Upper lobe of left lung (tissue), 6 donors: ENCODE measurements around the gene CRTC2. TPM values are rescaled to one million over a fixed set of nuclear protein-coding genes. Genes with fewer than 3 reads are reported as not detected.
A peak's percentile ranks its signal among the peaks of the same experiment; 100 is the strongest.

ENCODE experiments used
- ATAC-seq, 2 donors: fragments of 200-7000 bp; cut with Tn5 transposase; one replicate each; pipeline ENCODE4 v1.9.1; 2022; ENCODE audit warnings: mild to moderate bottlenecking in 2 of 2, moderate library complexity in 2 of 2; ENCODE audit not compliant: low FRiP score in 2 of 2
- DNase-seq, 2 donors: peaks; one replicate each; pipeline ENCODE4 v3.0.0-alpha.2; 2019 to 2020
- H3K27ac ChIP-seq, 4 donors: fragments of 200-600 bp; sonication (generic); one replicate each; pipeline ENCODE4 v1.5.1; 2016 to 2019
- H3K27me3 ChIP-seq, 4 donors: fragments of 200-600 bp; sonication (generic); one replicate each; pipeline ENCODE4 v1.5.1; 2017 to 2019
- H3K36me3 ChIP-seq, 4 donors: fragments of 200-600 bp; sonication (generic); one replicate each; pipeline ENCODE4 v1.5.1; 2016 to 2019
- H3K4me1 ChIP-seq, 4 donors: fragments of 200-600 bp; sonication (generic); one replicate each; pipeline ENCODE4 v1.5.1; 2018 to 2019
- H3K4me3 ChIP-seq, 4 donors: fragments of 200-600 bp; sonication (generic); one replicate each; pipeline ENCODE4 v1.5.1; 2017 to 2019; ENCODE audit warnings: mild to moderate bottlenecking in 2 of 4, moderate library complexity in 1 of 4
- H3K9me3 ChIP-seq, 4 donors: fragments of 200-600 bp; sonication (generic); one replicate each; pipeline ENCODE4 v1.5.1; 2018 to 2019
- EP300 ChIP-seq, 4 donors: sonication (generic); formaldehyde crosslinking; IDR thresholded peaks; one replicate each; pipeline ENCODE4 v1.5.1; 2017; ENCODE audit warnings: antibody characterized with exemption in 4 of 4, control low read depth in 2 of 4
- POLR2A ChIP-seq, 4 donors: fragments of 450-650 bp; IDR thresholded peaks; one replicate each; pipeline ENCODE4 v1.5.1; 2016 to 2017; ENCODE audit warnings: antibody characterized with exemption in 4 of 4, mild to moderate bottlenecking in 2 of 4
- POLR2AphosphoS5 ChIP-seq, 2 donors: sonication (generic); formaldehyde crosslinking; IDR thresholded peaks; one replicate each; pipeline ENCODE4 v1.5.1; 2017; ENCODE audit warnings: antibody characterized with exemption in 2 of 2
- WGBS, 2 donors: methylation state at CpG; one replicate each; pipeline ENCODE4 v1.1.5; 2017 to 2018; 5-methylcytosine and 5-hydroxymethylcytosine counted together
- total RNA-seq, 6 donors: library from RNA; depleted of rRNA in 4 of 6; stranded (reverse); fragments of >200 nt in 4 of 6; gene quantifications; one replicate each; pipeline versions ENCODE4 v1.1.0 to v1.2.1, GENCODE V29; 2016 to 2021
- TF ChIP-seq, protein P1 (sequence below), 6 experiments: fragments of 450-650 bp in 4 of 6; fragments of 200-600 bp in 2 of 6; sonication (generic) in 2 of 6; IDR thresholded peaks; one replicate each; pipeline ENCODE4 v1.5.1; 2016 to 2019; ENCODE audit warnings: antibody characterized with exemption in 6 of 6
- donor health status: DM: no; HTN: no; CAD: no; lungs with moderate emphysema.
- donor health status: DM: no; HTN: yes; CAD: no; lungs with severe emphysema.

The CRTC2 gene
- total RNA-seq, 6 donors from 2014 or later = 19.4 to 93.2 (median 37.6) TPM

DNA sequence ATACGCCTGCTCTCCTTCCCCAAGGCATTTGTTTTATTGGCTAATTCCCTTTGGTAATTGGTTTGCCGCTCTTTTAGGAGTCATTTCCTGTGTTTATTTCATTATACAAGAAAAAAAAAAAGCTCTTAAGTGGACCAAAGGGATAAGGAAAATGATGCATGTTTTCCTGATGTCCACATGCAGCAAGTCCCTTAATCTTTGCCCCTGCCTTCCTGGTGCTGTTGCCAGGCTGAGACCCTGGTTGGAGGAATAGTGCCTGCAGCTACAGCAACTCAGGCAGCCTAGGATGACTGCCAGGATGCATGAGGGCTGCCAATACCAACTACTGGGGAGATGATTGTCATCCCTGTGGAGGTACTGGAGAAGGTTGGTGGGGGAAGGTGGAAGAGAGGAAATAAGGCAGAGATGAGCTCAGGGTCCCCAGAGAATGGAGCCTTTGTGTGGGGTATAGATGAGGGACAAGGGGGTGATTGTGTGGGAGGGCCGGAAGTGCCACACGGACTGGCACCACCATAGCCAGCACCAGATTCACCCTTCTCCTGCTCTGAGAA, 29.5 kb downstream of the CRTC2 start:
- 62 to 64% methylated on average over 4 of the region's 4 CpGs for WGBS, 2 donors
- no peak for ATAC-seq
- peaks cover 17 to 44% (median 35%) of the 10 kb centered on the region in 4 donors for H3K36me3 ChIP-seq
- no peaks in the 10 kb centered on the region for H3K27me3 ChIP-seq
- H3K9me3 ChIP-seq = no peaks in the 10 kb centered on the region
- peaks cover 3 to 14% (median 5%) of the 10 kb centered on the region in 4 donors for H3K4me1 ChIP-seq
- no peak overlapping the region for H3K4me3 ChIP-seq
- TF ChIP-seq EP300 (IDR thresholded peaks at IDR 0.05) (no peak), POLR2AphosphoS5 (IDR thresholded peaks at IDR 0.05) (no peak), POLR2A (IDR thresholded peaks at IDR 0.05) (no peak)
- TF ChIP-seq, protein P1, sequence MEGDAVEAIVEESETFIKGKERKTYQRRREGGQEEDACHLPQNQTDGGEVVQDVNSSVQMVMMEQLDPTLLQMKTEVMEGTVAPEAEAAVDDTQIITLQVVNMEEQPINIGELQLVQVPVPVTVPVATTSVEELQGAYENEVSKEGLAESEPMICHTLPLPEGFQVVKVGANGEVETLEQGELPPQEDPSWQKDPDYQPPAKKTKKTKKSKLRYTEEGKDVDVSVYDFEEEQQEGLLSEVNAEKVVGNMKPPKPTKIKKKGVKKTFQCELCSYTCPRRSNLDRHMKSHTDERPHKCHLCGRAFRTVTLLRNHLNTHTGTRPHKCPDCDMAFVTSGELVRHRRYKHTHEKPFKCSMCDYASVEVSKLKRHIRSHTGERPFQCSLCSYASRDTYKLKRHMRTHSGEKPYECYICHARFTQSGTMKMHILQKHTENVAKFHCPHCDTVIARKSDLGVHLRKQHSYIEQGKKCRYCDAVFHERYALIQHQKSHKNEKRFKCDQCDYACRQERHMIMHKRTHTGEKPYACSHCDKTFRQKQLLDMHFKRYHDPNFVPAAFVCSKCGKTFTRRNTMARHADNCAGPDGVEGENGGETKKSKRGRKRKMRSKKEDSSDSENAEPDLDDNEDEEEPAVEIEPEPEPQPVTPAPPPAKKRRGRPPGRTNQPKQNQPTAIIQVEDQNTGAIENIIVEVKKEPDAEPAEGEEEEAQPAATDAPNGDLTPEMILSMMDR (IDR thresholded peaks at IDR 0.05) = no peak
- H3K27ac ChIP-seq = peak overlapping the region in 2 of 4 donors; percentile 21 to 36
- no peak for DNase-seq

DNA sequence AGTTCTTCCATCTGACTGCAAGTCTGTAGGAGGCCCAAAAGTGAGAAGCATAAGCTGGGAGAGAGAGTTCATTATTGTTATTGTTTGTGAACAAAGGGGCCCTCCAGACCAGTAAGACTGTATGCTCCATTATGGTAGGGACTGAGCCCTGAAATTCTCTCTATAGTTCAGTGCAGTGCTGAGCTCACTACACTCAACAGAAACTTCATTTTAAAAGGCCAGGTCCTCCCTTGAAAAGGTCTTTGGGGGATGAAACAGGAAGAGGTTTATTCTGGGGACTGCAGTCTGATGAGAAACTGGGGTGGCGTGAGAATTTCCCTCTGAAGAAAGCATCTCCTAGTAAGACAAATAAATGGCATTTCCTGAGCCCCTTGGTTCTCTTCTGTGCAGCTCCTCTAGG, 30.2 kb downstream of the CRTC2 start:
- Histone ChIP-seq H3K9me3 (no peaks in the 10 kb centered on the region), H3K4me3 (no peak overlapping the region), H3K36me3 (peaks cover 14 to 38% (median 28%) of the 10 kb centered on the region in 4 donors), H3K27ac (peak overlapping the region in 1 of 4 donors; percentile 36), H3K27me3 (no peaks in the 10 kb centered on the region), H3K4me1 (peaks cover 6 to 17% (median 9%) of the 10 kb centered on the region in 4 donors)
- DNase-seq = no peak
- TF ChIP-seq POLR2AphosphoS5 (IDR thresholded peaks at IDR 0.05) (no peak), POLR2A (IDR thresholded peaks at IDR 0.05) (no peak), EP300 (IDR thresholded peaks at IDR 0.05) (no peak)
- TF ChIP-seq, protein P1 (IDR thresholded peaks at IDR 0.05) = no peak
- no peak for ATAC-seq
- 46 to 67% methylated on average over 1 of the region's 1 CpG for WGBS, 2 donors

DNA sequence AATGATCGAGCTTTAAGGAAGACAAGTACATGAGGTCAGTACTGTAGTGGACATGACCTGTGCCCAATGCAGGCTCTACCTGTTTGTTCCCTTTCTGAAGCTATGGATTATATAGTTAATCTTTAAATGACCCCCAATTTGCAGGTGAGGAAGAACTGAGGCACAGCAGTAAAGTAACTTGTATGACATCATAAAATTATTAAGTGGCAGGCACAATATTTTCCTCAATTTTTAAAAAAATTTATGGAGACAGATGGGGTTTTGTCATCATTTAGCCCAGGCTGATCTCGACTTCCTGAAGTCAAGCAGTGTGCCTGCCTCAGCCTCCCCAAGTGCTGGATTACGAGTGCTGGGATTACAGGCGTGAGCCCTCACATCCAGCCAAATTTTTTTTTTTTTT, 32.0 kb downstream of the CRTC2 start:
- Histone ChIP-seq H3K27ac (no peak overlapping the region), H3K4me3 (no peak overlapping the region), H3K36me3 (peaks cover 6 to 20% (median 12%) of the 10 kb centered on the region in 4 donors), H3K9me3 (no peaks in the 10 kb centered on the region), H3K27me3 (no peaks in the 10 kb centered on the region), H3K4me1 (peaks cover 11 to 22% (median 13%) of the 10 kb centered on the region in 4 donors)
- no peak for ATAC-seq
- TF ChIP-seq, protein P1 (IDR thresholded peaks at IDR 0.05) = no peak
- TF ChIP-seq POLR2AphosphoS5 (IDR thresholded peaks at IDR 0.05) (no peak), EP300 (IDR thresholded peaks at IDR 0.05) (no peak), POLR2A (IDR thresholded peaks at IDR 0.05) (no peak)
- DNase-seq = no peak
- WGBS, 2 donors = 85 to 87% methylated on average over 4 of the region's 4 CpGs

DNA sequence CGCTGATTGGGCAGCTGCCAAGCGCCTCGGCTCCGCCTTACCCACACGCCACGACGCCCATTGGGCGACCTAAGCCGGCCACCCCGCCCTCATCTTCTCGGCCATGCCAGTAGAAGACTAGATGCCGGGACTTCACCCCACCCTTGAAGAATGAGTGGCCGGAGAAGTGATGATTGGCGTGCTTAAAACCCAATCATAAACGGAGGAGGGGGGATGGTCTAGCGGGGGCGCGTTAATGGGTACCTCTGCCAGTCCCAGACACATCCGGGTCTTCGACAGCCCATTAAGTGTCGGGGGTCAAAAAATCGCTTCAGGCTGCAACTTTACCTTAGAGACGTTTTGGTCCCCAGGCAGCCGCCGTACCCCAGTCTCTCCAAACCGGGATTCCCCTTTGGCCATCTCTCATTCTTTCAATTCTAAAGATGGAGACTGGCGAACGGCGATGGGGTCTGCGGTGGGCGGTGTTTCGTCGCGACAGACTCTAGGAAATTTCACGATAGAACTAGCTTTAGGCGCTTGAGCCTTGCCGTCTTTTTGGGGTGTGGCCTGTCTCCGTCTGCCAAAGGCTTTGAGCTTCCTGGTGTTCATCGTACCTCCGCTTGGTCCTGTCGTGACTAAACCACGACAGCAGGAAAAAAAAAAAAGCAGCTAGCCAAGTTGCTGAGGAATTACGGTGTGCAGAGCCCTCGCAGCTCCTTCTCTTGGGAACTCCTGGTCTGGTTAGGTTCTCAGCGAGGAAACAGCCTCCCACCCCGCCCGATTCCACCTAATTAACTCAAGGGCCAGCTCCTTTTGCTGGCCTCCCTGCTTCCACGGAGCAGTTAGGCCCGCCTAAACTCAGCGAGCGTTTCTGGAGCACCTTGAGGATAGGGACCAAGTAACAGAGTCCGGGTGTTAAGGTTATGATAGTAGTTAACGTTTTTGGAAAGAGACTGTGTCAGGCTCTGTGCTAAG, 35.2 kb downstream of the CRTC2 start, which contains the start of gene GATAD2B:
GATAD2B (minus strand) TSS at position 1 of the 954 bp plus-strand sequence. CDS start 94,625 bp downstream, outside the sequence.
- DNase-seq (peak; percentile 98 to 100), ATAC-seq (peak; percentile 98 to 99)
- Histone ChIP-seq H3K4me3 (peak within 1 kb of the TSS; percentile 73 to 93 (median 88)), H3K27me3 (no peaks in the 10 kb centered on the region), H3K36me3 (no peaks in the 10 kb centered on the region), H3K4me1 (peaks cover 28 to 35% (median 33%) of the 10 kb centered on the region in 4 donors), H3K9me3 (no peaks in the 10 kb centered on the region), H3K27ac (peak within 1 kb of the TSS; percentile 89 to 99 (median 91))
- 0% methylated on average over 40 to 46 of the region's 53 CpGs for WGBS, 2 donors
- TF ChIP-seq POLR2A (IDR thresholded peaks at IDR 0.05) = peak in 2 of 4 donors; percentile 42 to 62
- no peak for TF ChIP-seq EP300 (IDR thresholded peaks at IDR 0.05)
- TF ChIP-seq, protein P1 (IDR thresholded peaks at IDR 0.05) = peak in 2 of 6 experiments; percentile 15 to 20
- TF ChIP-seq POLR2AphosphoS5 (IDR thresholded peaks at IDR 0.05) = peak; percentile 46 to 72
